ENCODE measurements around the gene NDUFA6.
"Not testable (repeated sequence)": the region's sequence is repeated elsewhere in the genome, so short reads cannot be mapped to it uniquely, and the experiment has no call there.

DNA sequence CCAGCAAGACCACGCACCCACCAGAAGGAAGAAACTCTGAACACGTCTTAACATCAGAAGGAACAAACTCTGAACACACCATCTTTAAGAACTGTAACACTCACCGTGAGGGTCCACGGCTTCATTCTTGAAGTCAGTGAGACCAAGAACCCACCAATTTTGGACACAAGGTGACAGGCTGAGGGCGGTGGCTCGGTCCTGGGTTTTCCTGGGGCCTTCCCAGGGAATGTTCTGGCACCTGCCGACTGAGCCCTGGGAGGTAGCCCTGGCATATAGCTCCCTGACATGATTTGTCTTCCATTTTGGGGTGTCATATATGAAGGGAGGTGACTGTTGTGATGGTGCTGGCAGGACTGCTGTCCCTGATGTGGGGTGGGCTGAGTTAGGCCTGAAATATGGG, 48.9 kb upstream of the NDUFA6 start:
- not testable (repeated sequence) for TF ChIP-seq POLR2A (IDR thresholded peaks at IDR 0.05)
- TF ChIP-seq, protein P1, sequence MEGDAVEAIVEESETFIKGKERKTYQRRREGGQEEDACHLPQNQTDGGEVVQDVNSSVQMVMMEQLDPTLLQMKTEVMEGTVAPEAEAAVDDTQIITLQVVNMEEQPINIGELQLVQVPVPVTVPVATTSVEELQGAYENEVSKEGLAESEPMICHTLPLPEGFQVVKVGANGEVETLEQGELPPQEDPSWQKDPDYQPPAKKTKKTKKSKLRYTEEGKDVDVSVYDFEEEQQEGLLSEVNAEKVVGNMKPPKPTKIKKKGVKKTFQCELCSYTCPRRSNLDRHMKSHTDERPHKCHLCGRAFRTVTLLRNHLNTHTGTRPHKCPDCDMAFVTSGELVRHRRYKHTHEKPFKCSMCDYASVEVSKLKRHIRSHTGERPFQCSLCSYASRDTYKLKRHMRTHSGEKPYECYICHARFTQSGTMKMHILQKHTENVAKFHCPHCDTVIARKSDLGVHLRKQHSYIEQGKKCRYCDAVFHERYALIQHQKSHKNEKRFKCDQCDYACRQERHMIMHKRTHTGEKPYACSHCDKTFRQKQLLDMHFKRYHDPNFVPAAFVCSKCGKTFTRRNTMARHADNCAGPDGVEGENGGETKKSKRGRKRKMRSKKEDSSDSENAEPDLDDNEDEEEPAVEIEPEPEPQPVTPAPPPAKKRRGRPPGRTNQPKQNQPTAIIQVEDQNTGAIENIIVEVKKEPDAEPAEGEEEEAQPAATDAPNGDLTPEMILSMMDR (IDR thresholded peaks at IDR 0.05 in 4 of 5, conservative IDR thresholded peaks at IDR 0.05 in 1 of 5), result not testable (repeated sequence)

Data from gastrocnemius medialis (tissue), 4 donors.